HG02571 (cell line): ENCODE data around the gene GJD3.
"Not testable (repeated sequence)": the region's sequence is repeated elsewhere in the genome, so short reads cannot be mapped to it uniquely, and the experiment has no call there.

Experiments used
- ATAC-seq: cut with Tn5 transposase; IDR thresholded peaks from one replicate; pipeline ENCODE4 v1.9.1; 2021; ENCODE audit warnings: mild to moderate bottlenecking, moderate library complexity; ENCODE audit not compliant: unreplicated experiment

The GJD3 gene

GRCh38 chr17:40364121-40364861 is at the start of gene GJD3:
TSS of gene GJD3 (minus strand) at chr17:40364737. CDS start at chr17:40363815, 922 bp downstream.
- no peak for ATAC-seq

DNA sequence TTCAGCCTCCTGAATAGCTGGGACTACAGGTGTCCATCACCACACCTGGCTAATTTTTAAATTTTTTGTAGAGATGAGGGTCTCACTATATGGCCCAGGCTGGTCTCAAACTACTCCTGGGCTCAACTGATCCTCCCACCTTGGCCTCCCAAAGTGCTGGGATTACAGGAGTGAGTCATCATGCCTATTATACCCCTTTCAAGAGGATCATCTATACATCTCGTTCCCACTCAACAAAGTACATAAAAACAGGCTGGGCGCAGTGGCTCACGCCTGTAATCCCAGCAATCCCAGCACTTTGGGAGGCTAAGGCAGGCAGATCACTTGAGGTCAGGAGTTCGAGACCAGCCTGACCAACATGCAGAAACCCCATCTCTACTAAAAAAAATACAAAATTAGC is 49.8 kb upstream of the GJD3 start:
- not testable (repeated sequence) for ATAC-seq

DNA sequence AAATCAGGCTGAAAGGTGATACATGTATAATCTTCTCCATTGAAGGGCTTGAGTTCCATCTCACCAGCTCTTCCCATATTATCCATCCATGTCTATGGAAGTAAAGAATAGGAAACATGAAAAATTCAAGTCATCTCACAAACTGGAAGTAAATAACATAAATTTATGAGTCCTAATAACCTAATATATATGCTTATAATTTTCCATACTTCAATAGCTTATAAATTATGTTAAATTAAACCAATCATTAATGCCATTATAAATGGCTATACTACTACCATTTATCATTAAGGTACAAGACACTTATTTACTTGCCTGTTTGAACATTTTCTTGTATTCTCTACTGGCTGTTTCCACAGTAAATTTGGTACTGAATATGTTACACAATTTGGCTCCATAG is 48.3 kb upstream of the GJD3 start:
- no peak for ATAC-seq

- ATAC-seq: no peak
These were observed 47.3 kb upstream of the GJD3 start for GRCh38 chr17:40411821-40412220.

GRCh38 chr17:40410082-40410481 is 45.5 kb upstream of the GJD3 start:
- ATAC-seq: no peak

GRCh38 chr17:40409540-40409939 is 45.0 kb upstream of the GJD3 start:
- ATAC-seq: not testable (repeated sequence)

- no peak for ATAC-seq
These were observed 42.9 kb upstream of the GJD3 start for GRCh38 chr17:40407460-40407859.

GRCh38 chr17:40404003-40404402 is 39.5 kb upstream of the GJD3 start:
- no peak for ATAC-seq

DNA sequence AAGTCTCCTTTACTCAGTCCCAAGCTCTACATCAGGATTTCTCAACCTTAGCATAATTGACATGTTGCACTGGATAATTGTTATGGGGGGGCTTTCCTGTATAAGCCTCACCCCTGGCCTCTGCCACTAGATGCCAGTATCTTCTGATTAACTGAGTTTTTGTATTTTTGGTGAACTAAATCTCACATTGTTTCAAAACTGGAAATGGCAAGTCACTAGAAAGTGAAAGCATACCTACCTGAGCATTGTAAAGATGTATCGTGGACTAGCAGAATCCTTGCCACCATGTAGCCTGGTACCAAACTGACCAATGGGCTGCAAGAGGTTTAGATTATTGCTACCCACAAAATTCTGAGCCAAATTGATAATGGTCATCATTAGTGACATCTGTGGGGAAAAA is 38.1 kb upstream of the GJD3 start:
- no peak for ATAC-seq

- no peak for ATAC-seq
These were observed 34.6 kb upstream of the GJD3 start for GRCh38 chr17:40399185-40399584.

GRCh38 chr17:40386555-40386954 is 22.0 kb upstream of the GJD3 start:
- ATAC-seq: not testable (repeated sequence)

GRCh38 chr17:40382251-40382650 is 17.7 kb upstream of the GJD3 start:
- no peak for ATAC-seq

DNA sequence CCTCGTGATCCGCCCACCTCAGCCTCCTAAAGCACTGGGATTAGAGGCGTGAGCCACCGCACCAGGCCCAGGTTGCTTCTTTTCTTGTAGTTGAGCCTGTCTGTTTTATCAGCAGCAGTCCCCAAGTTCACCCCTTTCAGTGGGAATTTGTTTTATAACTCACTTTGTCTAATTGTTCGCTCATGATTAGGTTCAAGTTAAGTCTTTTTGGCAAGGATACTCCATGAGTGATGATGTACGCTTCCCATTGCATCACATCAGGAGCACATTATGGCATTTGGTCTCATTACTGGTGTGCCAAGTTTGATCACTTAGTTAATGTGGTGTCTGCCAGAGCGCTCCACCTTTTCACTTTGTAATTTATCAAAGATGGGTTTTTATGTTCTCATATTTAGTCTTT is 14.4 kb upstream of the GJD3 start:
- ATAC-seq: no peak

DNA sequence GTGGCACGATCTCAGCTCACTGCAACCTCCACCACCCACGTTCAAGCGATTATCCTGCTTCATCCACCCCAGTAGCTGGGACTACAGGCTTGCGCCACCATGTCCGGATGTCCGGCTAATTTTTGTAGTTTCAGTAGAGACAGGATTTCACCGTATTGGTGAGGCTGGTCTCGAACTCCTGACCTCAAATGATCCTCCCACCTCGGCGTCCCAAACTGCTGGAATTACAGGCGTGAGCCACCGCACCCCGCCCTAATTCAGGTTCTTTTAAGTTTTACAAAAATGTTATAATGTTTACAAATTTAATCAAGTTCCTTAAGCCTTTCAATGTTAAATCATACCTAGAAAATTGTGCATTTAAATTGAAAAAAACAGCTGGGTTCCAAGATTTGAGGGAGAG is 13.3 kb upstream of the GJD3 start:
- ATAC-seq: no peak

DNA sequence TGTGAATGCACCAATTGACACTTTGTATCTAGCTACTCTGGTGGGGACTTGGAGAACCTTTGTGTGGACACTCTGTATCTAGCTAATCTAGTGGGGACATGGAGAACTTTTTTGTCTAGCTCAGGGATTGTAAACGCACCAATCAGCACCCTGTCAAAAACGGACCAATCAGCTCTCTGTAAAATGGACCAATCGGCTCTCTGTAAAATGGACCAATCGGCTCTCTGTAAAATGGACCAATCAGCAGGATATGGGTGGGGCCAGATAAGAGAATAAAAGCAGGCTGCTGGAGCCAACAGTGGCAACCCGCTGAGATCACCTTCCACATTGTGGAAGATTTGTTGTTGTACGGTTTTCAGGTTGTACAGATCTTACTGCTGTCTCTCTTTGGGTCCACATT is 12.0 kb upstream of the GJD3 start:
- ATAC-seq: not testable (repeated sequence)

- ATAC-seq: not testable (repeated sequence)
These were observed 11.2 kb upstream of the GJD3 start for GRCh38 chr17:40375786-40376185.

- ATAC-seq: no peak
These were observed 10.4 kb upstream of the GJD3 start for GRCh38 chr17:40374821-40375498.

GRCh38 chr17:40373999-40374398 is 9.5 kb upstream of the GJD3 start:
- ATAC-seq: no peak

- ATAC-seq: no peak
These were observed 8.8 kb upstream of the GJD3 start for GRCh38 chr17:40373324-40373723.

DNA sequence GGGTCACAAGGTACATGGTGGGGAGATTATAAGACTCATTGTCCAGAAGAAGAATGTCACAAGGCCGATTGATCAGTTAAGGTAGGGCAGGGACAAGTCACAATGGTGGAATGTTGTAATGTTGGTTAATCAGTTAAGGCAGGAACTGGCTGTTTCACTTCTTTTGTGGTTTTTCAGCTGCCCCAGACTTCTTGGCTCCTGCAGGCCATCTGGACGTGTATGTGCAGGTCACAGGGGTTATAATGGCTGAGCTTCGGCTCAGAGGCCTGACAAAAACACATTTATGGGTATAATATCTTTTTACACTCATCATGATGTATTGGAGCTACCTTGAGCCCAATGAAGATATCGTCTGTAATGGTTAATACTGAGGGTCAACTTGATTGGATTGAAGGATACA is 8.1 kb upstream of the GJD3 start:
- not testable (repeated sequence) for ATAC-seq

GRCh38 chr17:40372031-40372430 is 7.5 kb upstream of the GJD3 start:
- ATAC-seq: no peak

DNA sequence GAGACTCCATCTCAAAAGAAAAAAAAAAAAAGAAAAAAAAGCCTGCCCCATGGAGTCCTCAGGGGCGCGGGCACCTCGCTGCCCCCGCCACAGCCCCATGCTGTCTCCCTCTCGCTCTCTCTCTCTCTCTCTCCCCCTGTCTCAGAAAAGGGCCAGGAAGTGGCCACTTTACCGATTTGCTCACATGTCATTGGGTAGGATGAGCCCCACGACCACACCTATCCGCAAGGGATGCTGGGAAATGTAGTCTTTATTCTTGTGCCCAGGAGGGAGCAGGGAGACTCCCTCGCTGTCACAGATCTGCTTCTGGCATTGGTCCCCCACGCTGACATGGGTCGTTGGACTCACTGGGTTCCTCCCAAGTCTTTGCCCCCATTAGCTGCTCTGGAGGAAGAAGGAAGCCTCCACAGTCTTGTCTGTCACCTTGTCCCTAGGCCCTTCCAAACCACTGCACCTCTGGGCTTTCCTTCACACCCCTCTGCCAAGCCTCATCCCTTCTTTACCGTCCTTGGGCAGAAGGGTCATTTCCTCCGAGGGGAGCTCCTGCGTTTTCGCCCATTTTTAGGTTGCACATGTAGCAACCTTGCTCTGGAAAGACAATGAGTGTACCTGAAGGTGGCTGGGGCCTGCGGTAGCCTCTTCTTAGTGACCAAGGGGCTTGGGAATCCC is 6.9 kb upstream of the GJD3 start:
- no peak for ATAC-seq
